Glutamatergic neuron (in vitro differentiated cells): ENCODE measurements around the gene FGF22. TPM values are rescaled to one million over a fixed set of nuclear protein-coding genes. Genes with fewer than 3 reads are reported as not detected.
A peak's percentile ranks its signal among the peaks of the same experiment; 100 is the strongest.

Experiments
- DNase-seq: peaks from one replicate; pipeline ENCODE4 v3.0.0; 2022
- H3K27ac Mint-ChIP-seq: one replicate; pipeline ENCODE4 v1.8.0; 2020; ENCODE audit warnings: mild to moderate bottlenecking, mixed read lengths, inconsistent platforms; ENCODE audit not compliant: unreplicated experiment
- H3K27me3 Mint-ChIP-seq: one replicate; pipeline ENCODE4 v1.8.0; 2020; ENCODE audit warnings: mild to moderate bottlenecking, moderate library complexity, mixed read lengths, inconsistent platforms; ENCODE audit not compliant: unreplicated experiment
- H3K36me3 Mint-ChIP-seq: one replicate; pipeline ENCODE4 v1.8.0; 2020; ENCODE audit warnings: mild to moderate bottlenecking, mixed read lengths, inconsistent platforms; ENCODE audit not compliant: unreplicated experiment
- H3K4me1 Mint-ChIP-seq: one replicate; pipeline ENCODE4 v1.8.0; 2020; ENCODE audit warnings: mild to moderate bottlenecking, low read depth, mixed read lengths, inconsistent platforms; ENCODE audit not compliant: unreplicated experiment
- H3K4me3 Mint-ChIP-seq: one replicate; pipeline ENCODE4 v1.8.0; 2020; ENCODE audit warnings: mild to moderate bottlenecking, mixed read lengths, inconsistent platforms; ENCODE audit not compliant: unreplicated experiment
- H3K9me3 Mint-ChIP-seq: one replicate; pipeline ENCODE4 v1.8.0; 2020; ENCODE audit warnings: mild to moderate bottlenecking, moderate library complexity, mixed read lengths, inconsistent platforms; ENCODE audit not compliant: unreplicated experiment
- CTCF ChIP-seq: fragments of 200-600 bp; sonication (generic); IDR thresholded peaks from one replicate; pipeline ENCODE4 v1.5.0; 2021; ENCODE audit not compliant: partially characterized antibody, unreplicated experiment
- total RNA-seq: library from RNA; stranded (reverse); fragmentation: NEBNext Ultra II Directional; extraction: Animal tissue kit (Norgen Biotek cat#: 25700); gene quantifications from one replicate; pipeline ENCODE4 v1.2.1, GENCODE V29; 2021; ENCODE audit not compliant: unreplicated experiment

The FGF22 gene
- total RNA-seq, 1 donor from 2014 or later, result 1.5 TPM

- Mint-ChIP-seq H3K27me3 (peaks cover 6% of the 10 kb centered on the region), H3K4me1 (peaks cover under 1% of the 10 kb centered on the region), H3K4me3 (no peak overlapping the region), H3K9me3 (peaks cover 6% of the 10 kb centered on the region), H3K36me3 (no peaks in the 10 kb centered on the region), H3K27ac (no peak overlapping the region)
- no peak for TF ChIP-seq CTCF
- DNase-seq, result no peak
These were observed 10.4 kb downstream of the FGF22 start for GRCh38 chr19:650121-650520.

DNA sequence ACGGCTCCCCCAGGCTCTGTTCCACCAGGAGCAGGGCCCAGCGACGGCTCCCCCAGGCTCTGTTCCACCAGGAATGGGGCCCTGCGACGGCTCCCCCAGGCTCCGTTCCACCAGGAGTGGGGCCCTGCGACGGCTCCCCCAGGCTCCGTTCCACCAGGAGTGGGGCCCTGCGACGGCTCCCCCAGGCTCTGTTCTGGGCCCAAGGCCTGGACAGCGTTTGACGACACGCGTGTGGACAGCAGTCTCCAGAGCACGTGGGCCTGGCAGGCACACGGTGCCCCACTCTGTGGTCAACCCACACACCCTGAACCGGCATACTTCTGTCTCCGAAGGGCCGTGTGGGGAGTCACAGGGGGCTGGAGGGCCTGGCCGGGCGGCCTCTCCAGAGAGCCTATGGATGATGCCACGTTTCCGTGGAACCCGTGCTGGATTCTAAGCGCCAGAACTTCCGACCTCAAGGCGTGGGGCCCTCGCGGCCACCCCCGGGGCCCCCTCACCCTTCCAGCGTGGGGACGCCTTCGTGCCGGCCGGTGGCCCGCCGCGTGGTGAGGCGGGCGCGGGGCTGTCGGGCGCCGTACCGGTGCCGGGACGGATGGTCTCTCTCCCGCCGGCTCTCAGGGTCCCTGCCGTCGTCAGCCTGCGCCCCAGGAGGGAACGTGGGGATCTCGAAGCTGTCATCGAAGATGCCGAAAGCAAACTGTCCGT lies 11.6 kb downstream of the FGF22 start:
- no peak for TF ChIP-seq CTCF
- DNase-seq, result no peak
- H3K4me1 Mint-ChIP-seq, result peaks cover 10% of the 10 kb centered on the region
- peaks cover 2% of the 10 kb centered on the region for H3K27me3 Mint-ChIP-seq
- H3K4me3 Mint-ChIP-seq, result no peak overlapping the region
- no peak overlapping the region for H3K27ac Mint-ChIP-seq
- H3K36me3 Mint-ChIP-seq, result no peaks in the 10 kb centered on the region
- H3K9me3 Mint-ChIP-seq, result peaks cover 6% of the 10 kb centered on the region

GRCh38 chr19:651991-652390 lies 12.3 kb downstream of the FGF22 start:
- Mint-ChIP-seq H3K4me1 (peaks cover 11% of the 10 kb centered on the region), H3K9me3 (peaks cover 6% of the 10 kb centered on the region), H3K36me3 (no peaks in the 10 kb centered on the region), H3K27me3 (peaks cover 2% of the 10 kb centered on the region), H3K4me3 (no peak overlapping the region), H3K27ac (no peak overlapping the region)
- TF ChIP-seq CTCF, result no peak
- no peak for DNase-seq

GRCh38 chr19:652467-653389 lies 13.0 kb downstream of the FGF22 start:
- Mint-ChIP-seq H3K27ac (no peak overlapping the region), H3K27me3 (peaks cover 4% of the 10 kb centered on the region), H3K4me3 (no peak overlapping the region), H3K4me1 (peaks cover 11% of the 10 kb centered on the region), H3K36me3 (no peaks in the 10 kb centered on the region), H3K9me3 (peaks cover 6% of the 10 kb centered on the region)
- no peak for TF ChIP-seq CTCF
- DNase-seq, result no peak

DNA sequence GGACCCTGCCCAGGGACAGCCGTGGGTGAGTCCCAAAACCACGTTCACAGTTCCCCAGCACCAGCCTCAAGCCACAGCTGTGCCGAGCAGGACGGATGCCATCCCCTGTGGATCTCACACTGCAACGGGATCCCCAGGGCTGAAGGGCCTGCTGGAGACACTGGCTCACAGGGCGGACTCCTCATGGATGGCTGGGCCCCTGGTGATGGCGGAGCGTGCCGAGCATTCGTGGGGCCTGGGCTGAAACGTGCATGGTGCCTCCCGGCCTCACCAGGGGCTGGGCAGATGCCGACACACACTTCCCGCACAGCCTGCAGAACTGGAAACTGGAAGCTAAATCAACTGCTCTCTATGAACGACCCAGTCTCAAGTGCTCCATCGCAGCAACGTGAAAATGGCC lies 13.7 kb downstream of the FGF22 start:
- H3K27me3 Mint-ChIP-seq, result peaks cover 4% of the 10 kb centered on the region

More for the DNA sequence above, 13.7 kb downstream of the FGF22 start:
- H3K9me3 Mint-ChIP-seq, result peaks cover 6% of the 10 kb centered on the region
- DNase-seq, result no peak
- H3K36me3 Mint-ChIP-seq, result no peaks in the 10 kb centered on the region
- H3K4me3 Mint-ChIP-seq, result no peak overlapping the region
- peak overlapping the region; percentile 8 for H3K27ac Mint-ChIP-seq
- H3K4me1 Mint-ChIP-seq, result peaks cover 11% of the 10 kb centered on the region
- TF ChIP-seq CTCF, result no peak
